Psoas muscle (tissue), 8 donors: ENCODE data around the gene CEACAM19. TPM values are rescaled to one million over a fixed set of nuclear protein-coding genes. Genes with fewer than 3 reads are reported as not detected.
A peak's percentile ranks its signal among the peaks of the same experiment; 100 is the strongest.
"Not testable (repeated sequence)": the region's sequence is repeated elsewhere in the genome, so short reads cannot be mapped to it uniquely, and the experiment has no call there.

Experiments used
- ATAC-seq, 4 donors: fragments of 200-7000 bp; cut with Tn5 transposase; one replicate each; pipeline ENCODE4 v1.9.1; 2020; ENCODE audit warnings: moderate library complexity in 3 of 4, mild to moderate bottlenecking in 2 of 4
- DNase-seq, 2 donors: peaks; one replicate each; pipeline ENCODE4 v3.0.0-alpha.2; 2020
- H3K27ac ChIP-seq: fragments of 200-600 bp; one replicate; pipeline ENCODE4 v1.8.0; 2022
- H3K27me3 ChIP-seq, 3 donors: fragments of 200-600 bp in 1 of 3; one replicate each; pipeline versions ENCODE4 v1.6.1 to v1.8.0; 2013 to 2022; ENCODE audit warnings: low read length in 2 of 3, mild to moderate bottlenecking in 2 of 3, moderate library complexity in 1 of 3; ENCODE audit not compliant: insufficient read depth in 3 of 3
- H3K36me3 ChIP-seq, 2 donors: fragments of 200-600 bp in 1 of 2; one replicate each; pipeline versions ENCODE4 v1.6.1 to v1.8.0; 2013 to 2022; ENCODE audit warnings: low read depth in 1 of 2, mild to moderate bottlenecking in 1 of 2, moderate library complexity in 1 of 2; ENCODE audit not compliant: insufficient read depth in 1 of 2
- H3K4me1 ChIP-seq: fragments of 200-600 bp; one replicate; pipeline ENCODE4 v1.8.0; 2022
- H3K4me3 ChIP-seq: fragments of 200-600 bp; one replicate; pipeline ENCODE4 v1.8.0; 2022; ENCODE audit warnings: mild to moderate bottlenecking
- H3K9me3 ChIP-seq: fragments of 200-600 bp; one replicate; pipeline ENCODE4 v1.8.0; 2022
- CTCF ChIP-seq: fragments of 200-600 bp; IDR thresholded peaks from one replicate; pipeline ENCODE4 v1.8.0; 2022; ENCODE audit warnings: antibody characterized with exemption
- WGBS, 3 donors: extraction: QIAGEN DNeasy Blood & Tissue Kit; methylation state at CpG; one replicate each; pipeline versions ENCODE4 v1.1.6 to v1.1.7; 2013; 5-methylcytosine and 5-hydroxymethylcytosine counted together
- intact Hi-C, 2 donors: fragments of 100-400 bp; cut with DNase I; formaldehyde crosslinking; loops; one replicate each; pipeline versions ENCODE4 v1.11.0 to v1.14.2; 2022
- polyA plus RNA-seq, 3 donors: library from polyadenylated mRNA; stranded (reverse); fragments of 200-250 nt; gene quantifications; one replicate each; pipeline ENCODE4 v1.2.3, GENCODE V29; 2013
- total RNA-seq, 4 donors: library from RNA; stranded (reverse); fragmentation: NEBNext Ultra II Directional in 2 of 4; extraction: Animal tissue kit (Norgen Biotek cat#: 25700) in 2 of 4; gene quantifications; one replicate each; pipeline versions ENCODE4 v1.2.1 to v1.2.4, GENCODE V29; 2021 to 2023
- donor health status: healthy with polysubstance abuse.
- donor health status: DM: no; HTN: no; CAD: no; lungs with moderate emphysema.
- donor health status: Bipolar disorder and iron deficiency.
- donor health status: healthy.
- donor health status: DM: yes; HTN: yes; CAD: no.
- donor health status: DM: no; HTN: no; CAD: no.
- donor health status: DM: no; HTN: no; CAD: no.
- donor health status: DM: yes; HTN: yes; CAD: no.

Gene CEACAM19
- total and polyA plus RNA-seq, 7 donors = 3.7 to 14.7 (median 8.6) TPM

- no peak overlapping the region for H3K27ac ChIP-seq
- no peaks in the 10 kb centered on the region for H3K36me3 ChIP-seq
- WGBS, 3 donors = 62 to 77% (median 62%) methylated on average over 20 of the region's 20 CpGs
- no peaks in the 10 kb centered on the region for H3K4me1 ChIP-seq
- no peak for TF ChIP-seq CTCF
- H3K4me3 ChIP-seq = no peak overlapping the region
- H3K9me3 ChIP-seq = no peaks in the 10 kb centered on the region
- intact Hi-C loops = no loop called here
- ATAC-seq = no peak
- H3K27me3 ChIP-seq = no peaks in the 10 kb centered on the region
- no peak for DNase-seq
Measured at GRCh38 chr19:44707794-44708193, 36.5 kb downstream of the CEACAM19 start.

GRCh38 chr19:44708940-44709339 is 37.7 kb downstream of the CEACAM19 start:
- H3K4me3 ChIP-seq = no peak overlapping the region
- H3K4me1 ChIP-seq = no peaks in the 10 kb centered on the region
- 76 to 88% (median 79%) methylated on average over 5 of the region's 5 CpGs for WGBS, 3 donors
- intact Hi-C loops = no loop called here
- no peaks in the 10 kb centered on the region for H3K36me3 ChIP-seq
- no peak for DNase-seq
- no peak for TF ChIP-seq CTCF
- no peaks in the 10 kb centered on the region for H3K27me3 ChIP-seq
- no peak overlapping the region for H3K27ac ChIP-seq
- ATAC-seq = no peak
- H3K9me3 ChIP-seq = no peaks in the 10 kb centered on the region

GRCh38 chr19:44709434-44710266 is 38.4 kb downstream of the CEACAM19 start:
- DNase-seq, H3K4me1 ChIP-seq, H3K4me3 ChIP-seq, H3K27ac ChIP-seq, H3K9me3 ChIP-seq, ATAC-seq, H3K27me3 ChIP-seq, H3K36me3 ChIP-seq, intact Hi-C loops: not testable (repeated sequence)
- 69 to 83% (median 74%) methylated on average over 3 to 4 of the region's 4 CpGs for WGBS, 3 donors

- WGBS, 3 donors = 67 to 77% (median 75%) methylated on average over 12 to 14 of the region's 14 CpGs
- Histone ChIP-seq H3K4me3 (no peak overlapping the region), H3K9me3 (no peaks in the 10 kb centered on the region), H3K27me3 (peaks cover 0 to 4% (median 0%) of the 10 kb centered on the region in 3 donors), H3K4me1 (no peaks in the 10 kb centered on the region), H3K27ac (no peak overlapping the region), H3K36me3 (no peaks in the 10 kb centered on the region)
- ATAC-seq (peak in 1 of 4 donors; percentile 33), DNase-seq (no peak)
- TF ChIP-seq CTCF = no peak
- intact Hi-C loops = no loop called here
Measured at GRCh38 chr19:44710483-44710882, 39.2 kb downstream of the CEACAM19 start.

GRCh38 chr19:44712864-44713515 is 41.7 kb downstream of the CEACAM19 start:
- H3K27ac ChIP-seq = no peak overlapping the region
- H3K4me1 ChIP-seq = no peaks in the 10 kb centered on the region
- no peak for ATAC-seq
- H3K36me3 ChIP-seq = no peaks in the 10 kb centered on the region
- no peaks in the 10 kb centered on the region for H3K9me3 ChIP-seq
- peaks cover 0 to 4% (median 0%) of the 10 kb centered on the region in 3 donors for H3K27me3 ChIP-seq
- no peak for TF ChIP-seq CTCF
- intact Hi-C loops = no loop called here
- no peak for DNase-seq
- 46 to 69% (median 61%) methylated on average over 4 of the region's 4 CpGs for WGBS, 3 donors
- H3K4me3 ChIP-seq = no peak overlapping the region
